Vagina (tissue), 2 donors: ENCODE measurements around the gene ZFP64.

Experiments
- POLR2A ChIP-seq, 2 donors: fragments of 450-650 bp; IDR thresholded peaks; one replicate each; pipeline ENCODE4 v1.6.1; 2017; ENCODE audit warnings: antibody characterized with exemption in 2 of 2, mild to moderate bottlenecking in 2 of 2, moderate library complexity in 2 of 2
- TF ChIP-seq, protein P1 (sequence below), 3 experiments: fragments of 450-650 bp in 2 of 3; fragments of 200-600 bp in 1 of 3; sonication (generic) in 1 of 3; IDR thresholded peaks; one replicate each; pipeline ENCODE4 v1.5.1; 2017 to 2019; ENCODE audit warnings: antibody characterized with exemption in 3 of 3, mild to moderate bottlenecking in 2 of 3, moderate library complexity in 2 of 3

DNA sequence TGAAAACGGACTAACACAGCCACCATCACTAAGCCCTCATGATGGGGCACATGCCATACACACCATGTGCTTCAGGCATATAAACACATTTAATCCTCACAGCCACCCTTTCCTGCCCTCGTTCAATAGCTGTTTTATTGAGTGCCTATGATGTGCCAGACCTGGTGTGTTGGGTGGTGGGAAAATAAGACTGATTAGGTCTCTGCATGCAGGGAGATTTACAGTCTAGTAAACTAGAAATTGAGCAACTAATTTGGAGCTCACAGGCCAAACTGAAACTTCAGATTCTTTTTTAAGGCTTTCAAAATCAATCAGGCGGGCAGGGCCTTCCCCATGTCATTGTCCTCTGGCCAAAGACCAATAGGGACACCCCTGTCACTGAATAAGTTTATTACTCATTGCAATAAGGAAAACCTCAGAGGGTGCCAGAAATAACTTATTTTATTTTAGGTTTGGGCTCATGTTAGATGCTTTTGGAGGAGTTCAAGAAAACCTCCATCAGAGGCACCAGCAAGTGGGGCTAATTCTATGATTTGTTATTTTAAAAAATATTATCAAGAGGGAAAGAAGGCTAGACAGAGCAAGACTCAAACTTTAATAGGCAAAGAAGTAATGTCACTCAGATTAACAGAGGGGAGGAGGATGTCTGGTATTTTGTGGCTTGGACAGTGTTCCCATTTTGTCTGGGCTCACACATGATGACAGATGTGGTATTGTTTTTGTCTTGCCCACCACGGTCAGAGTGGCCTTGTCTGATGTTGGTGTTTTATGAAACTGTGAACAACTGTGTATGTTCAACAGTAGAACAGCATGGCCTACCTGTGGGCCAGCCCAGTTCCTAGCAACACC, 12.0 kb downstream of the ZFP64 start:
- TF ChIP-seq, protein P1, sequence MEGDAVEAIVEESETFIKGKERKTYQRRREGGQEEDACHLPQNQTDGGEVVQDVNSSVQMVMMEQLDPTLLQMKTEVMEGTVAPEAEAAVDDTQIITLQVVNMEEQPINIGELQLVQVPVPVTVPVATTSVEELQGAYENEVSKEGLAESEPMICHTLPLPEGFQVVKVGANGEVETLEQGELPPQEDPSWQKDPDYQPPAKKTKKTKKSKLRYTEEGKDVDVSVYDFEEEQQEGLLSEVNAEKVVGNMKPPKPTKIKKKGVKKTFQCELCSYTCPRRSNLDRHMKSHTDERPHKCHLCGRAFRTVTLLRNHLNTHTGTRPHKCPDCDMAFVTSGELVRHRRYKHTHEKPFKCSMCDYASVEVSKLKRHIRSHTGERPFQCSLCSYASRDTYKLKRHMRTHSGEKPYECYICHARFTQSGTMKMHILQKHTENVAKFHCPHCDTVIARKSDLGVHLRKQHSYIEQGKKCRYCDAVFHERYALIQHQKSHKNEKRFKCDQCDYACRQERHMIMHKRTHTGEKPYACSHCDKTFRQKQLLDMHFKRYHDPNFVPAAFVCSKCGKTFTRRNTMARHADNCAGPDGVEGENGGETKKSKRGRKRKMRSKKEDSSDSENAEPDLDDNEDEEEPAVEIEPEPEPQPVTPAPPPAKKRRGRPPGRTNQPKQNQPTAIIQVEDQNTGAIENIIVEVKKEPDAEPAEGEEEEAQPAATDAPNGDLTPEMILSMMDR (IDR thresholded peaks at IDR 0.05): no peak
- TF ChIP-seq POLR2A (IDR thresholded peaks at IDR 0.05): no peak
